ENCODE data around the gene SHISA9. TPM values are rescaled to one million over a fixed set of nuclear protein-coding genes. Genes with fewer than 3 reads are reported as not detected.

The SHISA9 gene
- total RNA-seq, 1 donor from 2014 or later, result 3.0 TPM

DNA sequence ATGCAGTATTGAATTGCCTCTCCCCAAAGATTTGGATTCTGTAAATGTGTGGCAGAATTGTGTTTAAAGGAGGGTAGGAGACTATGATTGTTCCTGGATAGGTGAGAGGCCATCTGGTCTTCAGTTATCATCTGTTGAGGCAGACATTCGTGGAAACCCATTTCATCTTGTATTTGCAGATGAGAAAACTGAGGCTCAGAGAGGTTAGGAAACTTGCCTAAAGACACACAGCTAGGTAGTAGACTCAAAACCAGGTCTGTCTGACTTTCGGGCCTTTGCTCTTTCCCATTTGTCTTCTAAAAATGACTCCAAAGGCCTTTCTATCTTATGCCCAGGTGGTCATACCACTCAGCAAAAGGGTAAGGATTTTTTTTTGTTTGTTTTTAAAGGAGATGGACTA is 210.3 kb downstream of the SHISA9 start:
- Mint-ChIP-seq H3K4me1 (ENCODE audit: low read depth) (peaks cover 4% of the 10 kb centered on the region), H3K4me3 (ENCODE audit: low read depth) (no peak overlapping the region), H3K36me3 (ENCODE audit: insufficient read depth) (peaks cover 1% of the 10 kb centered on the region), H3K9me3 (ENCODE audit: low read depth) (peaks cover 6% of the 10 kb centered on the region), H3K27me3 (no peaks in the 10 kb centered on the region), H3K27ac (no peak overlapping the region)
- TF ChIP-seq, protein P1, sequence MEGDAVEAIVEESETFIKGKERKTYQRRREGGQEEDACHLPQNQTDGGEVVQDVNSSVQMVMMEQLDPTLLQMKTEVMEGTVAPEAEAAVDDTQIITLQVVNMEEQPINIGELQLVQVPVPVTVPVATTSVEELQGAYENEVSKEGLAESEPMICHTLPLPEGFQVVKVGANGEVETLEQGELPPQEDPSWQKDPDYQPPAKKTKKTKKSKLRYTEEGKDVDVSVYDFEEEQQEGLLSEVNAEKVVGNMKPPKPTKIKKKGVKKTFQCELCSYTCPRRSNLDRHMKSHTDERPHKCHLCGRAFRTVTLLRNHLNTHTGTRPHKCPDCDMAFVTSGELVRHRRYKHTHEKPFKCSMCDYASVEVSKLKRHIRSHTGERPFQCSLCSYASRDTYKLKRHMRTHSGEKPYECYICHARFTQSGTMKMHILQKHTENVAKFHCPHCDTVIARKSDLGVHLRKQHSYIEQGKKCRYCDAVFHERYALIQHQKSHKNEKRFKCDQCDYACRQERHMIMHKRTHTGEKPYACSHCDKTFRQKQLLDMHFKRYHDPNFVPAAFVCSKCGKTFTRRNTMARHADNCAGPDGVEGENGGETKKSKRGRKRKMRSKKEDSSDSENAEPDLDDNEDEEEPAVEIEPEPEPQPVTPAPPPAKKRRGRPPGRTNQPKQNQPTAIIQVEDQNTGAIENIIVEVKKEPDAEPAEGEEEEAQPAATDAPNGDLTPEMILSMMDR (IDR thresholded peaks at IDR 0.05; ENCODE audit: unreplicated experiment), result no peak
- DNase-seq (ENCODE audit: low spot score, unreplicated experiment), result no peak

DNA sequence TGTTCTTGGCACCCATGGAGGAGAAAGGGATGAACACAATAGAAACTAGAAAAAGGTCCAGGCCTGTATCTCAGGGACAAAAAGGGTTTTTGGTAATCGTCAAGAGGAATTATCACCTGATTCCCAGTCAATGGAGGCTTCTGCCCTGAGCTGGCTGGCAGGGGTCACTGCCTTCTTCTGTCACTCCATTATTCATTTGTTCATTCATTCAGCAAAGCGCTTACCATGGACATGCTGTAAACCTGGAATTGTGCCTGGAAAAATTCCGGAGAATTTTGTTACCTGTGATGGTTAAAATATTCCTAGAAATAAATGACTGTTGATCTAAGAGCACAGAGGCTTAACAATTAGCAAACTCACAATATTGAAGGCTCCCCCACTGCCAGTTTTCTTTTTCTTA is 212.3 kb downstream of the SHISA9 start:
- H3K27me3 Mint-ChIP-seq, result no peaks in the 10 kb centered on the region
- H3K27ac Mint-ChIP-seq, result no peak overlapping the region
- H3K4me3 Mint-ChIP-seq (ENCODE audit: low read depth), result no peak overlapping the region
- peaks cover 4% of the 10 kb centered on the region for H3K4me1 Mint-ChIP-seq (ENCODE audit: low read depth)
- peaks cover 1% of the 10 kb centered on the region for H3K36me3 Mint-ChIP-seq (ENCODE audit: insufficient read depth)
- H3K9me3 Mint-ChIP-seq (ENCODE audit: low read depth), result peaks cover 4% of the 10 kb centered on the region
- TF ChIP-seq, protein P1 (IDR thresholded peaks at IDR 0.05; ENCODE audit: unreplicated experiment), result no peak
- no peak for DNase-seq (ENCODE audit: low spot score, unreplicated experiment)

DNA sequence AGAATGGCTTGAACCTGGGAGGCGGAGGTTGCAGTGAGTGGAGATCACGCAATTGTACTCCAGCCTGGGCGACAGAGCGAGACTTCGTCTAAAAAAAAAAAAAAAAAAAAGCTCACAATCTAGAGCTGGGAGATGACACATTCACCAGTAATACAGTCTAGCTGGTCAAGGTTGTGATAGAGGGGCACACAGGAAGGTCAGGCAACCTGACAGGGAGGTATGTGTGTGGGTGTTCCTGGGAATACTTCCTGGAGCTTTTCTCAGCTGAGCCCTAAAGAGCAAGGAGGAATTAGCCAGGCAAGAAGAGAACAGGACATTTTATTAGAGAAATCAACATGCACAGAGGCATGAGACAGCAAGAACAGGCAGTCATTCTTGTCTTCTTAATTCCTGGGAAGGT is 216.7 kb downstream of the SHISA9 start:
- Mint-ChIP-seq H3K27me3 (peaks cover 2% of the 10 kb centered on the region), H3K27ac (no peak overlapping the region), H3K4me3 (ENCODE audit: low read depth) (no peak overlapping the region), H3K36me3 (ENCODE audit: insufficient read depth) (peaks cover 1% of the 10 kb centered on the region), H3K4me1 (ENCODE audit: low read depth) (peaks cover 4% of the 10 kb centered on the region), H3K9me3 (ENCODE audit: low read depth) (peaks cover 4% of the 10 kb centered on the region)
- DNase-seq (ENCODE audit: low spot score, unreplicated experiment), result no peak
- TF ChIP-seq, protein P1 (IDR thresholded peaks at IDR 0.05; ENCODE audit: unreplicated experiment), result no peak

DNA sequence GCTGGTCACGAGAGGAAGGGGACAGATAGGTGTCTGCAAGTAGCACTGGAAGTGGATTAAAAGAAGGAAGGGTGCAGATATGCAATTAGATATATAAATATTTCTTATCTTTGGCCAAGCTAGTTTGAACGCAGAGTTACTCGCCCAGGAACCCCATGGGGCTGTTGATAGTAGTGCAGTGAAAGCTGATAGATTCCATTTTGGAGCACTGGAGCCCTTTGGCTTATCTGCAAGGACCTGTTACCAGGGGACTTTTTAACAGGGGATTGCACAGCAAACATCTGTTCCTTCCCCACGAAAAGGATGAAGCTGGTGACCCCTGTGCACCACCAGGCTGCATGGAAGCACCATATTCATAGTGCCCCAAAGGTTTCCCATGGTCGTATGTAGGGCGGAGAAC is 218.7 kb downstream of the SHISA9 start:
- TF ChIP-seq, protein P1 (IDR thresholded peaks at IDR 0.05; ENCODE audit: unreplicated experiment), result no peak
- H3K4me3 Mint-ChIP-seq (ENCODE audit: low read depth), result no peak overlapping the region
- H3K36me3 Mint-ChIP-seq (ENCODE audit: insufficient read depth), result no peaks in the 10 kb centered on the region
- H3K4me1 Mint-ChIP-seq (ENCODE audit: low read depth), result peaks cover 4% of the 10 kb centered on the region
- peaks cover 2% of the 10 kb centered on the region for H3K27me3 Mint-ChIP-seq
- no peak overlapping the region for H3K27ac Mint-ChIP-seq
- H3K9me3 Mint-ChIP-seq (ENCODE audit: low read depth), result peaks cover 5% of the 10 kb centered on the region
- no peak for DNase-seq (ENCODE audit: low spot score, unreplicated experiment)

DNA sequence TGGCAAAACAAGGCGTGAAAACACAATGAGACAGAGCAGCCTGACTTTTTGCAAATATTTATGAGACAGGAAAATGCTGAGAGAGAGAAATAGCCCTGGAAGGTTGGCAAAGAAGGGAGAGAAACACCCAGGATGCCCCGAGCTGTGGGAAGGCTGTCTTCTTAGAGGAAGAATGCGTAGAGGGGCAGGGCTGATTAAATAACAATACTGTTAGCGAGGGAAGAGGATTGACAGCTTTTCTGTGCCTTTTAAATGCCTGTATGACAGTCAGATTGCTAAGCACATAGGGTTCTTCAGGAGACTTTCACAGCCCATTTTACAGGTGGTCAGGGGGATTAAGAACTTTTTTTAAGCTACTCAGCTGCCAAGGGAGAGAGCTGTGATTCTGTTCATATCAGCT is 219.2 kb downstream of the SHISA9 start:
- Mint-ChIP-seq H3K27me3 (peaks cover 2% of the 10 kb centered on the region), H3K4me3 (ENCODE audit: low read depth) (no peak overlapping the region), H3K36me3 (ENCODE audit: insufficient read depth) (no peaks in the 10 kb centered on the region), H3K4me1 (ENCODE audit: low read depth) (peaks cover 4% of the 10 kb centered on the region), H3K9me3 (ENCODE audit: low read depth) (peaks cover 5% of the 10 kb centered on the region), H3K27ac (no peak overlapping the region)
- no peak for DNase-seq (ENCODE audit: low spot score, unreplicated experiment)
- TF ChIP-seq, protein P1 (IDR thresholded peaks at IDR 0.05; ENCODE audit: unreplicated experiment), result no peak

Data from progenitor cell of endocrine pancreas (in vitro differentiated cells).